ENCODE data around the gene ELF2.

- TF ChIP-seq CTCF (IDR thresholded peaks at IDR 0.05; ENCODE audit: borderline replicate concordance, extremely low read depth, low read length, poor library complexity, severe bottlenecking) (no peak), EZH2 (IDR thresholded peaks at IDR 0.05; ENCODE audit: borderline replicate concordance, low read depth, low read length, severe bottlenecking) (no peak)
Observed at GRCh38 chr4:139092271-139092670, 84.7 kb downstream of the ELF2 start.

All from DND-41 (cell line).